ENCODE results near the gene FOXD3.
"Not testable (repeated sequence)": the region's sequence is repeated elsewhere in the genome, so short reads cannot be mapped to it uniquely, and the experiment has no call there.

FOXD3 gene

GRCh38 chr1:63321066-63321784 lies 1.1 kb upstream of the FOXD3 start:
- no peak for DNase-seq

DNA sequence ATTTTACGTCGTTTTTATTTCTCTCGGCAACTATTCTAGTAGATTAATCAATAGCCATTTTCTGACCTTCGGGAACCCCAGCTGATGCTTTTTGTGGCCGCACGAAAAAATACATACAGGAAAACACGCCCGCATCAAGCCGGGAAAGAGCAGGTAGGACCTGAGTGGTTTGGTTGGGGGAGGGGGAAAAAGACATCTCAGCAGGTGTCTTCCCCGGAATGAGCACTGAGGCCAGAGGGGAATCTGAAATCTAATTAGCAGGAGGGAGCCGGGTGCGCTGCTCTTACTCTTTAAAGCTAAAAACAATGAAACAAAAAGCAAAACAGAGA lies 618 bp upstream of the FOXD3 start:
- no peak for DNase-seq

- peak; percentile 42 for DNase-seq
These were observed 837 bp downstream of the FOXD3 start for GRCh38 chr1:63322944-63323864.

- DNase-seq: no peak
These were observed 1.8 kb downstream of the FOXD3 start for GRCh38 chr1:63323865-63324778.

- no peak for DNase-seq
These were observed 2.4 kb downstream of the FOXD3 start for GRCh38 chr1:63324779-63325119.

GRCh38 chr1:63325279-63325985 lies 3.1 kb downstream of the FOXD3 start:
- DNase-seq: no peak

GRCh38 chr1:63326106-63326472 lies 3.7 kb downstream of the FOXD3 start:
- no peak for DNase-seq

DNA sequence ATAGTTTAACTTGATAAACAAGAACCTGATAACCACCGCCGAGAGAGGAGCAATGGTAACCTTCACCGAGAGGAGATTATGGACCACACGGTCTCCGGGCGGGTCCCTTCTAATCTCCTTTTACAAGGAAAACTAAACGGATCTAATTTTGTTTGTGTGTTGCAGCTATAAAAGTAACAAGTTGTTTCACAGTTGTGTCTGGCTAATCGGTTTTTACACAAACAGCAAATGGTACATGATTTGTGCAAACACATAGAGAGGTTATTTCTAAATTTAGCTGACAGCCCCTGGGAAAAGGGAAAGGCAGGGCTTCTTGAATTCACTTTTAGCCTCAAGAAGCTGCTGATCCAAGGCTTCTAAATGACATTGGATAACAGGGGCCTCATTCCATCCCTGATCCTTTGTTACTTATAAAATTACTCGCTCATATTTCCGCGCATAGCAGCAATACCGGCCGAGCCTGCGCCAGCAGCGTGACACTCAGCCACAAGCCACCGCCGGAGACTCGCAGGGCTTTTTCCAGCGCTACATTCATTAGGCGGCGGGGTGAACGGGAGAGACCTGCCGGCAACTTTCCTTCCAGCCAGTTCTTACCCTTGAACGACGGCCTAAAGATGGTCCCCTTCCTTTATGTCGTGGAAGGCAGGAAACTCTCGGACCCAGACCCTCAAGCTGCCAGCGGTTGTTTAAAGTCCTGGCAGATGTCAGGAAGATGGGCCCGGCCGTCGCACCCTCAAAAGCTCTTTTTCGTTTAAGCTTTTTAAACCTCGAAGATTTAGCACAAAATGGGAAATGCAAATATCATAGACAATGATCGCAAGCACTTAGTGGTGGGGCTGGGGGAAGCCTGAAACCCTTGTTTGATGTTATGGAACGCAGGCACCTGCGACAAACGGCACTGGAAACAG lies 4.4 kb downstream of the FOXD3 start:
- no peak for DNase-seq

- DNase-seq: no peak
These were observed 5.2 kb downstream of the FOXD3 start for GRCh38 chr1:63327417-63328054.

DNA sequence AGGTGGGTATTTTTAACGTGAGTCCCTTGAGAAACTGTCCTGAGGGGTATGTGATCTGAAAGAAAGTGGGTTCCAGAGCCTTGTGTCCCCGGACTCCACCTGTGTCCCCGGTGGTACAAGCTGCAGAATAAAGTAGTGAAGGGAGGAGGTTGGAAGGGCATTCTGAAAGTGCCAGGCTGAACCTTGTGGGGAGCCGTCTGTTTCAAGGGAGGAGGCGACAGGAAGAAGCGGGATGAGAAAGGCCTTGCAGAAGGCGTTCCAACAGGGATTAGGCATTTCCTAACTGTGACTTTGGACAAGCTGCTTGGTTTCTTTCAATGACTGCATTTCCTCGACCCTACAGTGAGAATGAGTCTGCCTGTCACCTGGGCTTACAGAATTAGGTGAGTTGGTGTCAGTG lies 5.8 kb downstream of the FOXD3 start:
- no peak for DNase-seq

- DNase-seq: no peak
These were observed 6.4 kb downstream of the FOXD3 start for GRCh38 chr1:63328781-63329180.

GRCh38 chr1:63329621-63330330 lies 7.4 kb downstream of the FOXD3 start:
- no peak for DNase-seq

GRCh38 chr1:63330331-63330916 lies 8.1 kb downstream of the FOXD3 start:
- DNase-seq: no peak

- DNase-seq: no peak
These were observed 20.0 kb downstream of the FOXD3 start for GRCh38 chr1:63342402-63342801.

GRCh38 chr1:63343922-63344321 lies 21.6 kb downstream of the FOXD3 start:
- no peak for DNase-seq

DNA sequence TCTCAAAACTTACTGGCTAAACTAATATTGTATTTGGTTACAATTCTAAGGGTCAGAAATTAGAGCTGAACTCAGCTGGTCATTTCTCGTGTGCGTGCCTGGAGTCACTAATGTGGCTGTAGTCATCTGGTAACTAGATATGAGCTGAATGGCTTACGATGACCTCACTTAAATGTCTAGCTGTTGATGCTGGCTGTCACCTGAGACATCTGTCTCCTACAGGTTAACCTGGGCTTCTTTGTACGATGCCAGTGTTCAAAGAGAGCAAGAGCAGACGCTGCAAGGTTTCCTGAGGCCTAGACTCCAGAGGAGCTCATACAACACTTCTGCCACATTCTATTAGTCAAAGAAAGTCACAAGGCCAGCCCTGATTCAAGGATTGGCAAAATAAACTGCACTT lies 28.0 kb downstream of the FOXD3 start:
- DNase-seq: no peak

DNA sequence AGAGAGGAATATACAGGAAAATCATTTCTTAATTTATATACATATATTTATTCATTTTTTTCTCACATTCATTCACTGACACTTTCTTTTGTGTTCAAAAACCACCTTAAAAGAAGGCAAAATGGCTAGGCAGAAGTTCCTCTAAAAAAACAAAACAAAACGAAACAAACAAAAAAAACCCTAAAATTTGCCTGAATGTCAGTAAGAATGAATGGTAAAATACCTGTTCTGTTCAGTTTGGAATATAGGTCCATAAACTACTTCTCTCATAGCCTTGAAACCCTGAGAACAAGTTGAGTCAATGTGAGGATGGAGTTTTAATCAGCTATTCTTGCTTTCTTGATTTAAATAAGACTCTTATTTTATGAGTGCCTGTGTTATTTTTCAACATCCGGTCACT lies 30.4 kb downstream of the FOXD3 start:
- DNase-seq: no peak

- DNase-seq: not testable (repeated sequence)
These were observed 33.9 kb downstream of the FOXD3 start for GRCh38 chr1:63356234-63356633.

- DNase-seq: no peak
These were observed 37.2 kb downstream of the FOXD3 start for GRCh38 chr1:63359561-63359960.

GRCh38 chr1:63362073-63362472 lies 39.7 kb downstream of the FOXD3 start:
- no peak for DNase-seq

Data from activated CD4-positive, alpha-beta T cell treated with anti-CD3 and anti-CD28 coated beads, Interleukin-2, amount 50 U/mL, for 1 hour (primary cell).